Gastrocnemius medialis (tissue), 4 donors: ENCODE measurements around the gene SELENOP.

Experiments used
- CTCF ChIP-seq, 5 experiments: fragments of 450-650 bp in 3 of 5; fragments of 200-600 bp in 2 of 5; sonication (generic) in 2 of 5; IDR thresholded peaks in 4 of 5; conservative IDR thresholded peaks in 1 of 5; 1 replicate in 4 of 5; 2 replicates in 1 of 5; pipeline ENCODE4 v1.5.1; 2016 to 2019; ENCODE audit warnings: antibody characterized with exemption in 5 of 5, mild to moderate bottlenecking in 3 of 5, moderate library complexity in 3 of 5
- POLR2A ChIP-seq, 2 donors: fragments of 450-650 bp; IDR thresholded peaks; one replicate each; pipeline ENCODE4 v1.6.1; 2017; ENCODE audit warnings: antibody characterized with exemption in 2 of 2, mild to moderate bottlenecking in 2 of 2, moderate library complexity in 2 of 2

- no peak for TF ChIP-seq CTCF (IDR thresholded peaks at IDR 0.05 in 4 of 5, conservative IDR thresholded peaks at IDR 0.05 in 1 of 5)
- no peak for TF ChIP-seq POLR2A (IDR thresholded peaks at IDR 0.05)
Measured at GRCh38 chr5:42851481-42851880, 39.8 kb upstream of the SELENOP start.
